Loucy (cell line): ENCODE data around the gene SLX4IP.

ENCODE experiments used
- H2AFZ ChIP-seq: fragments of 200-600 bp; sonication (generic); 2 replicates; pipeline ENCODE4 v1.6.0; 2016; ENCODE audit warnings: antibody characterized with exemption, mild to moderate bottlenecking, low read length, moderate library complexity
- H3F3A ChIP-seq: fragments of 200-600 bp; 2 replicates; pipeline ENCODE4 v1.6.0; 2016; ENCODE audit warnings: antibody characterized with exemption, low read depth, mild to moderate bottlenecking
- H3K27me3 ChIP-seq: fragments of 200-600 bp; sonication (generic); 2 replicates; pipeline ENCODE4 v1.6.1; 2014; ENCODE audit warnings: low read length, mild to moderate bottlenecking; ENCODE audit not compliant: insufficient read depth, poor library complexity, severe bottlenecking
- H3K36me3 ChIP-seq: fragments of 200-600 bp; sonication (generic); 2 replicates; pipeline ENCODE4 v1.6.1; 2016; ENCODE audit warnings: low read length; ENCODE audit not compliant: insufficient read depth
- H3K4me1 ChIP-seq: fragments of 200-600 bp; sonication (generic); 2 replicates; pipeline ENCODE4 v1.5.1; 2014; ENCODE audit warnings: low read length, mild to moderate bottlenecking; ENCODE audit not compliant: insufficient read depth, poor library complexity, severe bottlenecking
- H3K4me2 ChIP-seq: fragments of 200-600 bp; sonication (generic); 2 replicates; pipeline ENCODE4 v1.6.0; 2014; ENCODE audit warnings: antibody characterized with exemption, low read length, low read depth, mild to moderate bottlenecking; ENCODE audit not compliant: poor library complexity, severe bottlenecking
- H3K4me3 ChIP-seq: fragments of 200-600 bp; sonication (generic); 2 replicates; pipeline ENCODE4 v1.5.1; 2014; ENCODE audit warnings: low read length, mild to moderate bottlenecking, mixed read lengths; ENCODE audit not compliant: poor library complexity, severe bottlenecking
- H3K79me2 ChIP-seq: fragments of 200-600 bp; sonication (generic); 2 replicates; pipeline ENCODE4 v1.6.1; 2014; ENCODE audit warnings: low read length; ENCODE audit not compliant: insufficient read depth
- H3K9ac ChIP-seq: fragments of 200-600 bp; sonication (generic); 2 replicates; pipeline ENCODE4 v1.6.0; 2014; ENCODE audit warnings: mild to moderate bottlenecking, low read depth, low read length, moderate library complexity; ENCODE audit not compliant: poor library complexity, severe bottlenecking
- H3K9me2 ChIP-seq: fragments of 200-600 bp; sonication (generic); replicated peaks from 2 replicates; pipeline ENCODE4 v1.6.1; 2016; ENCODE audit warnings: low read depth, low read length, mixed read lengths
- H3K9me3 ChIP-seq: fragments of 200-600 bp; sonication (generic); 2 replicates; pipeline ENCODE4 v1.6.1; 2014; ENCODE audit warnings: mild to moderate bottlenecking, antibody characterized with exemption, low read length, low read depth; ENCODE audit not compliant: insufficient read depth
- H4K20me1 ChIP-seq: fragments of 200-600 bp; sonication (generic); 2 replicates; pipeline ENCODE4 v1.6.0; 2014; ENCODE audit warnings: antibody characterized with exemption, low read length, mild to moderate bottlenecking; ENCODE audit not compliant: insufficient read depth, poor library complexity, severe bottlenecking
- CTCF ChIP-seq: fragments of 200-600 bp; sonication (generic); conservative IDR thresholded peaks from 2 replicates; pipeline ENCODE4 v1.5.1; 2014; ENCODE audit warnings: mild to moderate bottlenecking, antibody characterized with exemption, low read length
- EZH2phosphoT487 ChIP-seq: fragments of 200-600 bp; IDR thresholded peaks from 2 replicates; pipeline ENCODE4 v1.6.1; 2018; ENCODE audit warnings: antibody characterized with exemption, mild to moderate bottlenecking, moderate library complexity, borderline replicate concordance

Gene SLX4IP

GRCh38 chr20:10573273-10573950 is 138.3 kb downstream of the SLX4IP start:
- Histone ChIP-seq H3K9me2 (no peaks in the 10 kb centered on the region), H4K20me1 (no peaks in the 10 kb centered on the region), H3K36me3 (peaks cover 7% of the 10 kb centered on the region; the same call in 1 of the 2 replicates), H3K9me3 (no peaks in the 10 kb centered on the region), H3K9ac (no peak overlapping the region), H3K79me2 (no peaks in the 10 kb centered on the region), H3K4me1 (peaks cover 12% of the 10 kb centered on the region), H3K4me2 (no peak overlapping the region), H3K27me3 (no peaks in the 10 kb centered on the region), H3F3A (no peaks in the 10 kb centered on the region), H2AFZ (no peak overlapping the region), H3K4me3 (no peak overlapping the region)
- TF ChIP-seq EZH2phosphoT487: no peak
- no peak for TF ChIP-seq CTCF

GRCh38 chr20:10573951-10574339 is 138.8 kb downstream of the SLX4IP start:
- Histone ChIP-seq H3K27me3 (no peaks in the 10 kb centered on the region), H4K20me1 (no peaks in the 10 kb centered on the region), H3F3A (no peaks in the 10 kb centered on the region), H3K79me2 (no peaks in the 10 kb centered on the region), H3K36me3 (peaks cover 7% of the 10 kb centered on the region; the same call in 1 of the 2 replicates), H2AFZ (no peak overlapping the region), H3K9me2 (no peaks in the 10 kb centered on the region), H3K9me3 (no peaks in the 10 kb centered on the region), H3K4me3 (no peak overlapping the region), H3K4me2 (no peak overlapping the region), H3K4me1 (peaks cover 17% of the 10 kb centered on the region), H3K9ac (no peak overlapping the region)
- TF ChIP-seq CTCF (no peak), EZH2phosphoT487 (no peak)

- no peaks in the 10 kb centered on the region for H3K27me3 ChIP-seq
- H3K4me1 ChIP-seq: peaks cover 19% of the 10 kb centered on the region
- H3K79me2 ChIP-seq: no peaks in the 10 kb centered on the region
- no peak overlapping the region for H2AFZ ChIP-seq
- no peaks in the 10 kb centered on the region for H3K9me2 ChIP-seq
- H3K4me3 ChIP-seq: no peak overlapping the region
- no peak overlapping the region for H3K9ac ChIP-seq
- H3K4me2 ChIP-seq: no peak overlapping the region
- peaks cover 4% of the 10 kb centered on the region; the same call in 1 of the 2 replicates for H3K36me3 ChIP-seq
- no peaks in the 10 kb centered on the region for H4K20me1 ChIP-seq
- H3F3A ChIP-seq: no peaks in the 10 kb centered on the region
- H3K9me3 ChIP-seq: no peaks in the 10 kb centered on the region
- no peak for TF ChIP-seq CTCF
- no peak for TF ChIP-seq EZH2phosphoT487
Observed at GRCh38 chr20:10576411-10577090, 141.4 kb downstream of the SLX4IP start.
